SK-N-SH (cell line): ENCODE results near the gene KCNK16. TPM values are rescaled to one million over a fixed set of nuclear protein-coding genes. Genes with fewer than 3 reads are reported as not detected.

Source experiments
- CTCF ChIA-PET: fragments of 300-600, 350-600 bp; formaldehyde crosslinking; extraction: SDS; loops from one replicate; lab custom pipeline; 2021; lab: Yijun Ruan, JAX
- POLR2A ChIA-PET: fragments of 350-600 bp; sonication (Branson Sonifier 250); formaldehyde crosslinking; extraction: SDS; loops from one replicate; lab custom pipeline; 2020; ENCODE audit warnings: antibody characterized with exemption, inconsistent platforms; lab: Yijun Ruan, JAX
- DNase-seq: peaks from one replicate; pipeline ENCODE4 v3.0.0; 2012
- H2AFZ ChIP-seq: fragments of 200-600 bp; sonication (generic); 2 replicates; pipeline ENCODE4 v1.8.1; 2016; ENCODE audit warnings: antibody characterized with exemption, mild to moderate bottlenecking, low read depth
- H3F3A ChIP-seq: fragments of 200-600 bp; sonication (generic); replicated peaks from 2 replicates; pipeline ENCODE3; 2016; ENCODE audit warnings: antibody characterized with exemption, mild to moderate bottlenecking; ENCODE audit not compliant: insufficient read depth
- H3K27ac ChIP-seq, 2 experiments: fragments of 200-500 bp in 1 of 2; fragments of 200-600 bp in 1 of 2; sonication (Bioruptor generic) in 1 of 2; sonication (generic), shearing (Covaris generic) in 1 of 2; 2 replicates each; pipeline versions ENCODE4 v1.5.1 to v1.6.1; 2014 to 2016; ENCODE audit warnings: low read depth in 2 of 2, inconsistent platforms in 1 of 2, low read length in 1 of 2, mild to moderate bottlenecking in 1 of 2, mixed read lengths in 1 of 2
- H3K27me3 ChIP-seq: fragments of 200-600 bp; sonication (generic), shearing (Covaris generic); 2 replicates; pipeline ENCODE4 v1.6.1; 2016; ENCODE audit warnings: mixed run types; ENCODE audit not compliant: insufficient read depth
- H3K36me3 ChIP-seq, 2 experiments: fragments of 200-500 bp in 1 of 2; fragments of 200-600 bp in 1 of 2; sonication (Bioruptor generic) in 1 of 2; sonication (generic) in 1 of 2; replicated peaks in 1 of 2; 2 replicates each; pipeline versions ENCODE3 to v1.5.1; 2014 to 2016; ENCODE audit warnings: low read length in 1 of 2, mild to moderate bottlenecking in 1 of 2; ENCODE audit not compliant: insufficient read depth in 2 of 2, control insufficient read depth in 1 of 2
- H3K4me1 ChIP-seq, 2 experiments: fragments of 200-500 bp in 1 of 2; fragments of 200-600 bp in 1 of 2; sonication (Bioruptor generic) in 1 of 2; sonication (generic), shearing (Covaris generic) in 1 of 2; 2 replicates each; pipeline versions ENCODE4 v1.5.1 to v1.6.1; 2014 to 2016; ENCODE audit warnings: low read depth in 1 of 2, low read length in 1 of 2, mixed run types in 1 of 2; ENCODE audit not compliant: insufficient read depth in 2 of 2, control insufficient read depth in 1 of 2
- H3K4me2 ChIP-seq: fragments of 200-600 bp; sonication (generic), shearing (Covaris generic); 2 replicates; pipeline ENCODE4 v1.6.1; 2017; ENCODE audit warnings: mixed run types
- H3K4me3 ChIP-seq, 2 experiments: fragments of 200-500 bp in 1 of 2; fragments of 200-600 bp in 1 of 2; sonication (Bioruptor generic) in 1 of 2; sonication (generic), shearing (Covaris generic) in 1 of 2; 2 replicates each; pipeline versions ENCODE4 v1.5.1 to v1.8.1; 2014 to 2016; ENCODE audit warnings: low read depth in 2 of 2, inconsistent platforms in 1 of 2, low read length in 1 of 2, mild to moderate bottlenecking in 1 of 2, mixed read lengths in 1 of 2, moderate library complexity in 1 of 2
- H3K79me2 ChIP-seq: fragments of 200-600 bp; sonication (generic); 2 replicates; pipeline ENCODE4 v1.8.1; 2017; ENCODE audit warnings: mild to moderate bottlenecking; ENCODE audit not compliant: insufficient read depth
- H3K9ac ChIP-seq: fragments of 200-600 bp; sonication (generic); 2 replicates; pipeline ENCODE4 v1.6.1; 2017; ENCODE audit warnings: mixed run types
- H3K9me2 ChIP-seq: fragments of 200-600 bp; sonication (generic); 2 replicates; pipeline ENCODE4 v1.6.1; 2017; ENCODE audit warnings: mixed run types
- H3K9me3 ChIP-seq: fragments of 200-600 bp; sonication (generic); 2 replicates; pipeline ENCODE4 v1.6.1; 2017; ENCODE audit warnings: mixed run types, mild to moderate bottlenecking, moderate library complexity
- H4K20me1 ChIP-seq: fragments of 200-600 bp; sonication (generic); 2 replicates; pipeline ENCODE4 v1.6.1; 2017; ENCODE audit warnings: mild to moderate bottlenecking, mixed run types; ENCODE audit not compliant: insufficient read depth
- CHD2 ChIP-seq: fragments of 150-350 bp; IDR thresholded peaks from 2 replicates; pipeline ENCODE4 v1.6.1; 2018; ENCODE audit warnings: low read length; ENCODE audit not compliant: partially characterized antibody
- EZH2phosphoT487 ChIP-seq: fragments of 200-600 bp; sonication (generic); IDR thresholded peaks from 2 replicates; pipeline ENCODE4 v1.6.1; 2017; ENCODE audit warnings: low read depth, mixed run types, mild to moderate bottlenecking, antibody characterized with exemption, moderate library complexity, borderline replicate concordance
- FOSL2 ChIP-seq: IDR thresholded peaks from 2 replicates; pipeline ENCODE4 v1.4.0; 2012; ENCODE audit warnings: low read depth, mild to moderate bottlenecking, moderate library complexity, borderline replicate concordance
- GABPA ChIP-seq: IDR thresholded peaks from 2 replicates; pipeline ENCODE4 v1.4.0; 2012; ENCODE audit warnings: low read depth, mild to moderate bottlenecking
- NFIC ChIP-seq: IDR thresholded peaks from 2 replicates; pipeline ENCODE4 v1.4.0; 2012; ENCODE audit warnings: borderline replicate concordance
- NRF1 ChIP-seq: IDR thresholded peaks from 2 replicates; pipeline ENCODE4 v1.6.1; 2012; ENCODE audit warnings: low read depth, mild to moderate bottlenecking, low read length
- POLR2AphosphoS5 ChIP-seq: IDR thresholded peaks from 2 replicates; pipeline ENCODE4 v1.6.1; 2012; ENCODE audit warnings: low read depth, low read length
- RAD21 ChIP-seq: IDR thresholded peaks from 2 replicates; pipeline ENCODE4 v1.6.1; 2012; ENCODE audit warnings: mild to moderate bottlenecking, low read length
- RFX5 ChIP-seq: IDR thresholded peaks from 2 replicates; pipeline ENCODE4 v1.6.1; 2012; ENCODE audit warnings: mild to moderate bottlenecking, improper control_type of control experiment, low read length
- SIN3A ChIP-seq: IDR thresholded peaks from 2 replicates; pipeline ENCODE4 v1.6.1; 2012; ENCODE audit warnings: low read depth, mild to moderate bottlenecking, low read length, moderate library complexity, borderline replicate concordance
- TAF1 ChIP-seq: IDR thresholded peaks from 2 replicates; pipeline ENCODE4 v1.6.1; 2012; ENCODE audit warnings: low read depth, mild to moderate bottlenecking, low read length, moderate library complexity, borderline replicate concordance
- YY1 ChIP-seq: IDR thresholded peaks from 2 replicates; pipeline ENCODE4 v1.4.0; 2012; ENCODE audit warnings: low read depth, mild to moderate bottlenecking
- WGBS: methylation state at CpG from one replicate; pipeline ENCODE4 v1.1.6; 2017; ENCODE audit warnings: low lambda C conversion rate; 5-methylcytosine and 5-hydroxymethylcytosine counted together
- polyA plus RNA-seq, 3 experiments: library from polyadenylated mRNA; depleted of rRNA; stranded (reverse); fragments of >200 nt; gene quantifications; 2 replicates each; pipeline ENCODE4 v1.2.3, GENCODE V29; 2012
- TF ChIP-seq, protein P1 (sequence below): fragments of 150-350 bp; IDR thresholded peaks from 2 replicates; pipeline ENCODE4 v1.6.1; 2016; ENCODE audit warnings: mild to moderate bottlenecking, low read depth, low read length
- TF ChIP-seq, protein P2 (sequence below): IDR thresholded peaks from 2 replicates; pipeline ENCODE4 v1.6.1; 2012; ENCODE audit warnings: mild to moderate bottlenecking, low read depth, low read length, moderate library complexity
- TF ChIP-seq, protein P3 (sequence below): IDR thresholded peaks from 2 replicates; pipeline ENCODE4 v1.4.0; 2012; ENCODE audit warnings: low read depth, borderline replicate concordance

KCNK16 gene
- polyA plus RNA-seq, 1 of the 3 experiments (the other 2 are of a cell fraction), result not detected

DNA sequence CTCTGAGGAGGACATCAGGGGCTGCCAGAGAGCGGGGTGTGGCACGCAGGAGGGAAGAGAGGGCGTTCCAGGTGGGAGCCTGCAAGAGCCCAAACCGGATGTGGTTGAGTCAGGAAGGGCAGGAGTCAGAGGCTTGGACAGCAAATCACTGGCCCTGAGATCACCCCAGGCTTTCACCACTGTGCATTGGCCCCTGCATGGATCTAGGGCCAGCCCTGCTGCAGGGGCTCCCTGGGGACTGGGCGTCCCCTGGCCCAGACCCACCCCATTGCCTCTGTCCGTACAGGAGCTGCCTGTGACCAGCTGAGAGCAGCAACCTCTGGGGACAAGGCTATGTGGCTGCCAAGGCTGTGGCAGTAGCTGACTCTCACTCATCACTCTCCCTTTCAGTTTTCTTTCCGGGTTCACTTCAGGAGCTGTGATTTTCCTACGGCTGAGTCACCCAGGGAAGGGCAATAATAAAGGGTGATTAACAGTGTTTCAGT is 42.2 kb downstream of the KCNK16 start (continued):
- TF ChIP-seq, protein P1, sequence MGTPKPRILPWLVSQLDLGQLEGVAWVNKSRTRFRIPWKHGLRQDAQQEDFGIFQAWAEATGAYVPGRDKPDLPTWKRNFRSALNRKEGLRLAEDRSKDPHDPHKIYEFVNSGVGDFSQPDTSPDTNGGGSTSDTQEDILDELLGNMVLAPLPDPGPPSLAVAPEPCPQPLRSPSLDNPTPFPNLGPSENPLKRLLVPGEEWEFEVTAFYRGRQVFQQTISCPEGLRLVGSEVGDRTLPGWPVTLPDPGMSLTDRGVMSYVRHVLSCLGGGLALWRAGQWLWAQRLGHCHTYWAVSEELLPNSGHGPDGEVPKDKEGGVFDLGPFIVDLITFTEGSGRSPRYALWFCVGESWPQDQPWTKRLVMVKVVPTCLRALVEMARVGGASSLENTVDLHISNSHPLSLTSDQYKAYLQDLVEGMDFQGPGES, result no peak
- no peak for TF ChIP-seq EZH2phosphoT487
- no peak for TF ChIP-seq POLR2AphosphoS5
- TF ChIP-seq YY1, result no peak

DNA sequence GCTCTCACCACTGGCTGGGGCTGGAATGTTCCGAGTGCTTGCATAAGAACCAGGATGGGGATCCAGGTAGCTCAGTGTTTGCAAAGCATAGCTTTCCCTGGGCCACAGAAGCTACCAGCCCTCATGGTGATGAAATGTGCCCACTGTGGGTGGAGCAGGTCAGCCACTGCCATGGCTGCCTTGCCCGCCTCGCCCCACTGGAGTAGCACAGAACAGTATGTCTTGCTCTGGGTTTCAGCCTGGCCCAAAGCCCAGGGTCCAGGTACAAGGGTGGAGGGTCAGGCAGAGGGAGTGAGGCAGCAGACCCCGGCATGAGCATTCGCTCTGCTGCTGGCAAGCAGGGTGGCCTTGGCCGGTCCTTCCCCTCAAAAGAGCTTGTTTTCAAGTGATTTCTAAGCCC is 43.0 kb downstream of the KCNK16 start:
- Histone ChIP-seq H3K27ac (no peak overlapping the region), H2AFZ (no peak overlapping the region), H4K20me1 (no peaks in the 10 kb centered on the region), H3F3A (no peaks in the 10 kb centered on the region), H3K36me3 (no peaks in the 10 kb centered on the region), H3K27me3 (no peaks in the 10 kb centered on the region), H3K79me2 (no peaks in the 10 kb centered on the region), H3K4me1 (no peaks in the 10 kb centered on the region), H3K9me3 (no peaks in the 10 kb centered on the region), H3K9ac (no peak overlapping the region), H3K9me2 (no peaks in the 10 kb centered on the region), H3K4me3 (no peak overlapping the region), H3K4me2 (no peak overlapping the region)
- POLR2A ChIA-PET, result no interaction called here
- whole genome bisulfite sequencing, result 33% methylated on average over 1 of the region's 6 CpGs
- no peak for DNase-seq
- TF ChIP-seq, protein P2, sequence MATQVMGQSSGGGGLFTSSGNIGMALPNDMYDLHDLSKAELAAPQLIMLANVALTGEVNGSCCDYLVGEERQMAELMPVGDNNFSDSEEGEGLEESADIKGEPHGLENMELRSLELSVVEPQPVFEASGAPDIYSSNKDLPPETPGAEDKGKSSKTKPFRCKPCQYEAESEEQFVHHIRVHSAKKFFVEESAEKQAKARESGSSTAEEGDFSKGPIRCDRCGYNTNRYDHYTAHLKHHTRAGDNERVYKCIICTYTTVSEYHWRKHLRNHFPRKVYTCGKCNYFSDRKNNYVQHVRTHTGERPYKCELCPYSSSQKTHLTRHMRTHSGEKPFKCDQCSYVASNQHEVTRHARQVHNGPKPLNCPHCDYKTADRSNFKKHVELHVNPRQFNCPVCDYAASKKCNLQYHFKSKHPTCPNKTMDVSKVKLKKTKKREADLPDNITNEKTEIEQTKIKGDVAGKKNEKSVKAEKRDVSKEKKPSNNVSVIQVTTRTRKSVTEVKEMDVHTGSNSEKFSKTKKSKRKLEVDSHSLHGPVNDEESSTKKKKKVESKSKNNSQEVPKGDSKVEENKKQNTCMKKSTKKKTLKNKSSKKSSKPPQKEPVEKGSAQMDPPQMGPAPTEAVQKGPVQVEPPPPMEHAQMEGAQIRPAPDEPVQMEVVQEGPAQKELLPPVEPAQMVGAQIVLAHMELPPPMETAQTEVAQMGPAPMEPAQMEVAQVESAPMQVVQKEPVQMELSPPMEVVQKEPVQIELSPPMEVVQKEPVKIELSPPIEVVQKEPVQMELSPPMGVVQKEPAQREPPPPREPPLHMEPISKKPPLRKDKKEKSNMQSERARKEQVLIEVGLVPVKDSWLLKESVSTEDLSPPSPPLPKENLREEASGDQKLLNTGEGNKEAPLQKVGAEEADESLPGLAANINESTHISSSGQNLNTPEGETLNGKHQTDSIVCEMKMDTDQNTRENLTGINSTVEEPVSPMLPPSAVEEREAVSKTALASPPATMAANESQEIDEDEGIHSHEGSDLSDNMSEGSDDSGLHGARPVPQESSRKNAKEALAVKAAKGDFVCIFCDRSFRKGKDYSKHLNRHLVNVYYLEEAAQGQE, result no peak
- TF ChIP-seq, protein P1, result no peak
- CTCF ChIA-PET, result interaction anchor here (1.3 kb wide), 1 partner anchor 113 kb away, joined by 6 read pairs; no protein-coding TSS in a partner anchor

DNA sequence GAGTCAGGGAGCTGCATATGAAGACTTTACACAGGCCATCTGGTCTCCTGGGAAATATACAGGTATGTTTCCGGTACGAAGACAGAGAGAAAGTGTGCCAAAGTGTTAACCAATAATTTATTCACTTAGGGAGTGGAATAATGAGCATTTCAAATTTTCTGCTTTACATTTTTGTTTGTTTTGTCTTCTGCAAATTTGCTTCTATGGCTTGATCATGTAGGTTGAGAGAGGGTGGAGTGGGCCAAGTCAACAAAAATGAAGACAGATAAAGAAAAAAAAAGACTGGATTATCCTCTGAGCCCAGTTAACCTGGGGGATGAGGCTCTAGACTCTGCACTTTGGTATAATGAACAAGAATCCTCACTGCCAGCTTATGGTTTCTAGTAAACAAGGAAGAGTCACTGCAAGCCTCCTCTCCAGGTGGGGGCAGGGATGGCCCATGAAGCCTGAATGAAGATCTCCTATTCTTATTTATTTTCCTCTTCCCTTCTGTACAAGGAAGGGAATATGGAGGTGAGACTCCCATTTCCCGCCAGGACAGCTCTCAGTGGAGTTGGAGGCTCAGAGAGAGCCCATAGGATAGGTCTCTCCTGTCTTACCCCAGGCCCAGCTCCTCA is 46.0 kb downstream of the KCNK16 start:
- Histone ChIP-seq H3K79me2 (no peaks in the 10 kb centered on the region), H3F3A (no peaks in the 10 kb centered on the region), H3K4me2 (no peak overlapping the region), H3K9me3 (no peaks in the 10 kb centered on the region), H3K36me3 (no peaks in the 10 kb centered on the region), H3K4me3 (no peak overlapping the region), H3K27ac (no peak overlapping the region), H3K27me3 (no peaks in the 10 kb centered on the region), H3K4me1 (no peaks in the 10 kb centered on the region), H2AFZ (no peak overlapping the region), H3K9me2 (no peaks in the 10 kb centered on the region), H3K9ac (no peak overlapping the region), H4K20me1 (no peaks in the 10 kb centered on the region)
- ChIA-PET POLR2A (no interaction called here), CTCF (no interaction called here)
- WGBS, result 64% methylated on average over 3 of the region's 3 CpGs
- no peak for DNase-seq
- TF ChIP-seq GABPA (no peak), RFX5 (no peak), SIN3A (no peak), RAD21 (no peak), NFIC (no peak), FOSL2 (no peak), NRF1 (no peak), CHD2 (no peak), TAF1 (no peak)
- TF ChIP-seq, protein P3, sequence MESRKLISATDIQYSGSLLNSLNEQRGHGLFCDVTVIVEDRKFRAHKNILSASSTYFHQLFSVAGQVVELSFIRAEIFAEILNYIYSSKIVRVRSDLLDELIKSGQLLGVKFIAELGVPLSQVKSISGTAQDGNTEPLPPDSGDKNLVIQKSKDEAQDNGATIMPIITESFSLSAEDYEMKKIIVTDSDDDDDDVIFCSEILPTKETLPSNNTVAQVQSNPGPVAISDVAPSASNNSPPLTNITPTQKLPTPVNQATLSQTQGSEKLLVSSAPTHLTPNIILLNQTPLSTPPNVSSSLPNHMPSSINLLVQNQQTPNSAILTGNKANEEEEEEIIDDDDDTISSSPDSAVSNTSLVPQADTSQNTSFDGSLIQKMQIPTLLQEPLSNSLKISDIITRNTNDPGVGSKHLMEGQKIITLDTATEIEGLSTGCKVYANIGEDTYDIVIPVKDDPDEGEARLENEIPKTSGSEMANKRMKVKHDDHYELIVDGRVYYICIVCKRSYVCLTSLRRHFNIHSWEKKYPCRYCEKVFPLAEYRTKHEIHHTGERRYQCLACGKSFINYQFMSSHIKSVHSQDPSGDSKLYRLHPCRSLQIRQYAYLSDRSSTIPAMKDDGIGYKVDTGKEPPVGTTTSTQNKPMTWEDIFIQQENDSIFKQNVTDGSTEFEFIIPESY, result no peak
